Neural cell (in vitro differentiated cells): ENCODE data around the gene PRKAR1B. TPM values are rescaled to one million over a fixed set of nuclear protein-coding genes. Genes with fewer than 3 reads are reported as not detected.
A peak's percentile ranks its signal among the peaks of the same experiment; 100 is the strongest.

ENCODE experiments used
- H2AFZ ChIP-seq: fragments of 200-600, 300-800 bp; sonication (generic), shearing (Covaris generic); 2 replicates; pipeline ENCODE4 v1.6.0; 2014; ENCODE audit warnings: low read depth, mild to moderate bottlenecking, antibody characterized with exemption, low read length, moderate library complexity
- H3F3A ChIP-seq: fragments of 200-600 bp; shearing (Covaris generic); 2 replicates; pipeline ENCODE4 v1.6.1; 2016; ENCODE audit warnings: mild to moderate bottlenecking, moderate library complexity, mixed read lengths, antibody characterized with exemption, low read length; ENCODE audit not compliant: insufficient read depth, poor library complexity, severe bottlenecking
- H3K27ac ChIP-seq: fragments of 200-600, 300-800 bp; sonication (generic), shearing (Covaris generic); 2 replicates; pipeline ENCODE4 v1.5.1; 2014; ENCODE audit warnings: mild to moderate bottlenecking, low read length, moderate library complexity
- H3K27me3 ChIP-seq: fragments of 300-800, 200-600 bp; sonication (generic), shearing (Covaris generic); 2 replicates; pipeline ENCODE4 v1.6.0; 2014; ENCODE audit warnings: mild to moderate bottlenecking, low read depth, low read length, moderate library complexity; ENCODE audit not compliant: insufficient read depth
- H3K36me3 ChIP-seq: fragments of 300-800, 200-600 bp; sonication (generic), shearing (Covaris generic); 2 replicates; pipeline ENCODE4 v1.5.1; 2014; ENCODE audit warnings: mild to moderate bottlenecking, antibody characterized with exemption, low read length, moderate library complexity; ENCODE audit not compliant: insufficient read depth
- H3K4me2 ChIP-seq: fragments of 300-800, 200-600 bp; sonication (generic), shearing (Covaris generic); 2 replicates; pipeline ENCODE4 v1.6.0; 2014; ENCODE audit warnings: mild to moderate bottlenecking, low read length
- H3K4me3 ChIP-seq: fragments of 300-800, 200-600 bp; sonication (generic), shearing (Covaris generic); 2 replicates; pipeline ENCODE4 v1.5.1; 2014; ENCODE audit warnings: mild to moderate bottlenecking, low read length, moderate library complexity
- H3K79me2 ChIP-seq: fragments of 200-600 bp; shearing (Covaris generic); replicated peaks from 2 replicates; pipeline ENCODE4 v1.6.0; 2014; ENCODE audit warnings: mild to moderate bottlenecking, low read length, moderate library complexity; ENCODE audit not compliant: insufficient read depth
- H3K9ac ChIP-seq: fragments of 300-800, 200-600 bp; sonication (generic), shearing (Covaris generic); 2 replicates; pipeline ENCODE4 v1.6.1; 2016; ENCODE audit warnings: mild to moderate bottlenecking, low read length, mixed read lengths
- H3K9me2 ChIP-seq: fragments of 200-600 bp; shearing (Covaris generic); 2 replicates; pipeline ENCODE4 v1.6.1; 2016; ENCODE audit warnings: mild to moderate bottlenecking, low read length, mixed read lengths; ENCODE audit not compliant: insufficient read depth
- H3K9me3 ChIP-seq: fragments of 200-600, 300-800 bp; sonication (generic), shearing (Covaris generic); 2 replicates; pipeline ENCODE4 v1.6.1; 2016; ENCODE audit warnings: mild to moderate bottlenecking, mixed run types, low read length, moderate library complexity, mixed read lengths
- H4K20me1 ChIP-seq: fragments of 200-600 bp; shearing (Covaris generic); 2 replicates; pipeline ENCODE4 v1.6.1; 2016; ENCODE audit warnings: mild to moderate bottlenecking, mixed run types; ENCODE audit not compliant: insufficient read depth
- EP300 ChIP-seq: fragments of 450-650 bp; conservative IDR thresholded peaks from 2 replicates; pipeline ENCODE4 v1.6.1; 2014; ENCODE audit warnings: antibody characterized with exemption, mild to moderate bottlenecking, moderate library complexity; ENCODE audit not compliant: poor library complexity, severe bottlenecking
- EZH2 ChIP-seq: fragments of 200-600, 300-800 bp; shearing (Covaris generic), sonication (generic); IDR thresholded peaks from 2 replicates; pipeline ENCODE4 v1.6.1; 2014; ENCODE audit warnings: antibody characterized with exemption, low read length, borderline replicate concordance, mild to moderate bottlenecking; ENCODE audit not compliant: insufficient read depth, poor library complexity, severe bottlenecking
- MXI1 ChIP-seq: fragments of 450-650 bp; conservative IDR thresholded peaks from 2 replicates; pipeline ENCODE4 v1.6.1; 2014; ENCODE audit warnings: antibody characterized with exemption, mild to moderate bottlenecking; ENCODE audit not compliant: poor library complexity, severe bottlenecking
- POLR2AphosphoS5 ChIP-seq: IDR thresholded peaks from 2 replicates; pipeline ENCODE4 v1.6.1; 2012
- RAD21 ChIP-seq: fragments of 450-650 bp; conservative IDR thresholded peaks from 2 replicates; pipeline ENCODE4 v1.6.1; 2014; ENCODE audit warnings: antibody characterized with exemption, mild to moderate bottlenecking, moderate library complexity
- REST ChIP-seq: IDR thresholded peaks from 2 replicates; pipeline ENCODE4 v1.6.1; 2012; ENCODE audit warnings: borderline replicate concordance
- SMC3 ChIP-seq: fragments of 450-650 bp; conservative IDR thresholded peaks from 2 replicates; pipeline ENCODE4 v1.6.1; 2014; ENCODE audit warnings: antibody characterized with exemption, mild to moderate bottlenecking, moderate library complexity; ENCODE audit not compliant: poor library complexity
- TAF1 ChIP-seq: IDR thresholded peaks from 2 replicates; pipeline ENCODE4 v1.6.1; 2012; ENCODE audit warnings: low read depth
- polyA plus RNA-seq: library from polyadenylated mRNA; depleted of rRNA; stranded (reverse); fragments of >200 nt; gene quantifications from 2 replicates; pipeline ENCODE4 v1.2.3, GENCODE V29; 2014

PRKAR1B gene
- polyA plus RNA-seq, 1 donor from 2014 or later: 38.6 TPM

GRCh38 chr7:727806-728460 is 852 bp upstream of the PRKAR1B start:
- Histone ChIP-seq H3K9ac (peak overlapping the region; percentile 70), H3K4me3 (peak overlapping the region; percentile 76), H3K4me2 (peak overlapping the region; percentile 39), H4K20me1 (no peaks in the 10 kb centered on the region), H3K36me3 (peaks cover 9% of the 10 kb centered on the region), H3K79me2 (peaks cover 13% of the 10 kb centered on the region), H3K27ac (no peak overlapping the region), H3F3A (no peaks in the 10 kb centered on the region), H2AFZ (no peak overlapping the region), H3K9me2 (no peaks in the 10 kb centered on the region), H3K9me3 (no peaks in the 10 kb centered on the region), H3K27me3 (no peaks in the 10 kb centered on the region)
- TF ChIP-seq RAD21 (no peak), TAF1 (no peak), EP300 (no peak), MXI1 (no peak), REST (no peak), SMC3 (no peak), POLR2AphosphoS5 (no peak), EZH2 (no peak)

- Histone ChIP-seq H2AFZ (no peak overlapping the region), H3K79me2 (peaks cover 10% of the 10 kb centered on the region), H3K27ac (peak overlapping the region; percentile 39), H3K9me3 (peaks cover 3% of the 10 kb centered on the region), H3K27me3 (no peaks in the 10 kb centered on the region), H3K9me2 (no peaks in the 10 kb centered on the region), H3K4me2 (no peak overlapping the region), H3K4me3 (peak overlapping the region; percentile 76), H3K36me3 (no peaks in the 10 kb centered on the region), H4K20me1 (no peaks in the 10 kb centered on the region), H3K9ac (peak overlapping the region; percentile 70), H3F3A (no peaks in the 10 kb centered on the region)
- no peak for TF ChIP-seq EZH2
- TF ChIP-seq SMC3: peak; percentile 50
These were observed 302 bp downstream of the PRKAR1B start for GRCh38 chr7:726854-727103.

GRCh38 chr7:726084-726853 is 812 bp downstream of the PRKAR1B start, which contains the start of gene DNAAF5:
Gene DNAAF5 (plus strand): TSS chr7:726699. CDS start chr7:726721, 22 bp downstream.
- peak within 1 kb of the TSS; percentile 49 for H3K4me2 ChIP-seq
- no peaks in the 10 kb centered on the region for H3F3A ChIP-seq
- peaks cover 10% of the 10 kb centered on the region for H3K79me2 ChIP-seq
- no peaks in the 10 kb centered on the region for H3K9me2 ChIP-seq
- no peak for TF ChIP-seq RAD21
- TF ChIP-seq MXI1: peak; percentile 98
- no peak for TF ChIP-seq EZH2
- peak; percentile 73 for TF ChIP-seq POLR2AphosphoS5
- TF ChIP-seq EP300: peak; percentile 48
- no peaks in the 10 kb centered on the region for H3K27me3 ChIP-seq
- peak within 1 kb of the TSS; percentile 70 for H3K9ac ChIP-seq
- H3K9me3 ChIP-seq: peaks cover 3% of the 10 kb centered on the region
- H4K20me1 ChIP-seq: no peaks in the 10 kb centered on the region
- H3K36me3 ChIP-seq: no peaks in the 10 kb centered on the region
- peak within 1 kb of the TSS; percentile 76 for H3K4me3 ChIP-seq
- peak within 1 kb of the TSS; percentile 69 for H2AFZ ChIP-seq
- H3K27ac ChIP-seq: peak within 1 kb of the TSS; percentile 39
